GM23338 (cell line): ENCODE data around the gene ZMYND8. TPM values are rescaled to one million over a fixed set of nuclear protein-coding genes. Genes with fewer than 3 reads are reported as not detected.

Experiments used
- ATAC-seq: fragments of 200-7000 bp; cut with Tn5 transposase; 3 replicates; pipeline ENCODE4 v1.9.1; 2020
- DNase-seq: peaks from one replicate; pipeline ENCODE4 v3.0.0-alpha.2; 2015; ENCODE audit warnings: low spot score
- H2AFZ ChIP-seq: fragments of 200-600 bp; sonication (generic); 2 replicates; pipeline ENCODE4 v1.8.0; 2016; ENCODE audit warnings: antibody characterized with exemption, mild to moderate bottlenecking, moderate library complexity
- H3F3A ChIP-seq: fragments of 200-600 bp; sonication (generic); replicated peaks from 2 replicates; pipeline ENCODE4 v1.8.0; 2017; ENCODE audit warnings: antibody characterized with exemption, mixed run types, low read depth
- H3K27ac ChIP-seq: fragments of 200-600 bp; sonication (generic); 2 replicates; pipeline ENCODE4 v1.6.1; 2016; ENCODE audit warnings: low read depth
- H3K27me3 ChIP-seq: fragments of 200-600 bp; sonication (generic); 2 replicates; pipeline ENCODE4 v1.8.0; 2016; ENCODE audit warnings: mild to moderate bottlenecking, mixed run types, moderate library complexity; ENCODE audit not compliant: insufficient read depth
- H3K36me3 ChIP-seq: fragments of 200-600 bp; sonication (generic); 2 replicates; pipeline ENCODE4 v1.8.0; 2016; ENCODE audit warnings: mild to moderate bottlenecking; ENCODE audit not compliant: insufficient read depth
- H3K4me1 ChIP-seq: fragments of 200-600 bp; sonication (generic); 2 replicates; pipeline ENCODE4 v1.8.0; 2016; ENCODE audit warnings: mild to moderate bottlenecking, moderate library complexity; ENCODE audit not compliant: insufficient read depth
- H3K4me2 ChIP-seq: fragments of 200-600 bp; sonication (generic); 2 replicates; pipeline ENCODE4 v1.7.1; 2017; ENCODE audit warnings: mixed run types
- H3K4me3 ChIP-seq: fragments of 200-600 bp; sonication (generic); 2 replicates; pipeline ENCODE4 v1.6.1; 2016; ENCODE audit warnings: mixed run types
- H3K79me2 ChIP-seq: fragments of 200-600 bp; sonication (generic); replicated peaks from 2 replicates; pipeline ENCODE4 v1.8.0; 2017; ENCODE audit warnings: mild to moderate bottlenecking; ENCODE audit not compliant: insufficient read depth
- H3K9me2 ChIP-seq: fragments of 200-600 bp; sonication (generic); 2 replicates; pipeline ENCODE4 v1.8.0; 2017; ENCODE audit not compliant: insufficient read depth
- H4K20me1 ChIP-seq: fragments of 200-600 bp; sonication (generic); replicated peaks from 2 replicates; pipeline ENCODE4 v1.8.0; 2017; ENCODE audit warnings: mild to moderate bottlenecking; ENCODE audit not compliant: insufficient read depth
- H3K27ac Mint-ChIP-seq: 2 replicates; pipeline ENCODE4 v1.8.0; 2020; ENCODE audit warnings: inconsistent platforms, mild to moderate bottlenecking, moderate library complexity, mixed read lengths
- H3K27me3 Mint-ChIP-seq: 3 replicates; pipeline ENCODE4 v1.8.0; 2022; ENCODE audit warnings: low read depth, mild to moderate bottlenecking, moderate library complexity, mixed read lengths, inconsistent platforms; ENCODE audit not compliant: insufficient read depth, poor library complexity
- H3K36me3 Mint-ChIP-seq: 3 replicates; pipeline ENCODE4 v1.8.0; 2021; ENCODE audit warnings: low read depth, mild to moderate bottlenecking, inconsistent platforms, moderate library complexity, mixed read lengths
- H3K4me1 Mint-ChIP-seq: 3 replicates; pipeline ENCODE4 v1.8.0; 2020; ENCODE audit warnings: mild to moderate bottlenecking, inconsistent platforms, mixed read lengths
- H3K4me3 Mint-ChIP-seq: 3 replicates; pipeline ENCODE4 v1.8.0; 2021; ENCODE audit warnings: moderate library complexity, mild to moderate bottlenecking, inconsistent platforms, mixed read lengths
- H3K9me3 Mint-ChIP-seq: 3 replicates; pipeline ENCODE4 v1.8.0; 2020; ENCODE audit warnings: moderate library complexity, mild to moderate bottlenecking, inconsistent platforms, mixed read lengths
- CREB1 ChIP-seq: fragments of 250-450 bp; sonication (Bioruptor Pico); IDR thresholded peaks from 2 replicates; pipeline ENCODE4 v1.5.0; 2020; ENCODE audit warnings: low read depth, mild to moderate bottlenecking, moderate library complexity
- ETS1 ChIP-seq: IDR thresholded peaks from 2 replicates; pipeline ENCODE4 v1.6.1; 2016; ENCODE audit warnings: antibody characterized with exemption
- EZH2 ChIP-seq: fragments of 200-600 bp; sonication (generic); IDR thresholded peaks from one replicate; pipeline ENCODE4 v1.8.0; 2017; ENCODE audit warnings: antibody characterized with exemption, mild to moderate bottlenecking, low read depth; ENCODE audit not compliant: unreplicated experiment
- EZH2phosphoT487 ChIP-seq: fragments of 200-600 bp; sonication (generic); IDR thresholded peaks from one replicate; pipeline ENCODE4 v1.8.1; 2018; ENCODE audit warnings: antibody characterized with exemption; ENCODE audit not compliant: unreplicated experiment
- JUNB ChIP-seq: IDR thresholded peaks from one replicate; pipeline ENCODE4 v1.6.1; 2016; ENCODE audit warnings: antibody characterized with exemption; ENCODE audit not compliant: unreplicated experiment
- POLR2AphosphoS5 ChIP-seq: IDR thresholded peaks from 2 replicates; pipeline ENCODE4 v1.6.1; 2016; ENCODE audit warnings: antibody characterized with exemption, low read depth
- ZNF114 ChIP-seq: fragments of 250-450 bp; sonication (Bioruptor Pico); IDR thresholded peaks from 2 replicates; pipeline ENCODE4 v1.5.0; 2020; ENCODE audit warnings: mild to moderate bottlenecking, moderate library complexity
- ZNF462 ChIP-seq: fragments of 250-450 bp; sonication (Bioruptor Pico); IDR thresholded peaks from 2 replicates; pipeline ENCODE4 v1.5.0; 2020; ENCODE audit warnings: mild to moderate bottlenecking, moderate library complexity
- polyA plus RNA-seq: library from polyadenylated mRNA; unstranded; fragments of >200 nt; fragmentation: Nextera tagmentation; extraction: Ambion mirVana; gene quantifications from 2 replicates; pipeline ENCODE4 v1.2.1, GENCODE V29; 2016
- total RNA-seq: library from RNA; depleted of rRNA; stranded (reverse); fragments of >200 nt; shearing (Covaris generic); gene quantifications from 2 replicates; pipeline ENCODE4 v1.2.3, GENCODE V29; 2014

The ZMYND8 gene
- total and polyA plus RNA-seq, 2 experiments from 2014 or later = 70.9 to 128 TPM

- peaks cover 5% of the 10 kb centered on the region; the same call in 2 of the 3 replicates for H3K4me1 Mint-ChIP-seq
Observed at GRCh38 chr20:47198996-47199552, 157.4 kb downstream of the ZMYND8 start.

More at GRCh38 chr20:47198996-47199552, 157.4 kb downstream of the ZMYND8 start:
- Histone ChIP-seq H2AFZ (no peak overlapping the region), H3K27me3 (no peaks in the 10 kb centered on the region), H3F3A (0 out of 2 replicates have a peak, but pooled peaks cover 3% of the 10 kb centered on the region), H3K4me2 (no peak overlapping the region), H3K9me2 (no peaks in the 10 kb centered on the region), H3K4me1 (no peaks in the 10 kb centered on the region), H3K36me3 (no peaks in the 10 kb centered on the region), H3K27ac (no peak overlapping the region), H3K4me3 (no peak overlapping the region), H3K79me2 (no peaks in the 10 kb centered on the region), H4K20me1 (no peaks in the 10 kb centered on the region)
- Mint-ChIP-seq H3K27me3 (peaks cover 5% of the 10 kb centered on the region), H3K4me3 (no peak overlapping the region), H3K27ac (no peak overlapping the region), H3K36me3 (no peaks in the 10 kb centered on the region; the same call in 2 of the 3 replicates), H3K9me3 (no peaks in the 10 kb centered on the region; the same call in 2 of the 3 replicates)
- ATAC-seq (no peak), DNase-seq (no peak)
- no peak for TF ChIP-seq JUNB
- TF ChIP-seq ETS1 = no peak
- TF ChIP-seq ZNF114 (CRISPR knock-in tag) = no peak
- TF ChIP-seq EZH2phosphoT487 = no peak
- TF ChIP-seq EZH2 = no peak
- no peak for TF ChIP-seq POLR2AphosphoS5
- TF ChIP-seq ZNF462 (CRISPR knock-in tag) = no peak
- no peak for TF ChIP-seq CREB1 (CRISPR knock-in tag)
